Fibroblast of the conjunctiva (primary cell): ENCODE measurements around the gene NCKIPSD.

Experiments
- DNase-seq: peaks from one replicate; pipeline ENCODE4 v3.0.0-alpha.2; 2010; ENCODE audit warnings: low read depth

NCKIPSD gene

DNA sequence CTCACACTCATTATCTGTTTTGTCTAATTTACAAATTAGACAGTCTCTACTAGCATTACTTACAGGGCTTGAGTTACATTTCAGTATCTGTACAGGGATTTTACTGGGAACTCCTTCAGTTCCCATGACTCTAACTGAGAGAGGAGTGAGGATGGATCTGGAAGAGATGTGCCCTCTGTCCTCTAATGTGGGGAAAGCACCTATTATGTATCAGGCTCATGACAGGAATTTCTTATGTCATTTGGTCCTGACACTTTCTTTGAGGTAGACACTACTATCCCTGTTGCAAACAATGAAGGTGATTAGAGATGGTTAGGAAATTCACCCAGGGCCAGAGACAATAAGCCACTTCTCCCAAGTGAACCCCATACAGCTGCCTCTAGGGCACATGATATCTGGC lies 10.9 kb upstream of the NCKIPSD start:
- DNase-seq, result no peak

- no peak for DNase-seq
Observed at GRCh38 chr3:48696156-48696555, 10.4 kb upstream of the NCKIPSD start.

DNA sequence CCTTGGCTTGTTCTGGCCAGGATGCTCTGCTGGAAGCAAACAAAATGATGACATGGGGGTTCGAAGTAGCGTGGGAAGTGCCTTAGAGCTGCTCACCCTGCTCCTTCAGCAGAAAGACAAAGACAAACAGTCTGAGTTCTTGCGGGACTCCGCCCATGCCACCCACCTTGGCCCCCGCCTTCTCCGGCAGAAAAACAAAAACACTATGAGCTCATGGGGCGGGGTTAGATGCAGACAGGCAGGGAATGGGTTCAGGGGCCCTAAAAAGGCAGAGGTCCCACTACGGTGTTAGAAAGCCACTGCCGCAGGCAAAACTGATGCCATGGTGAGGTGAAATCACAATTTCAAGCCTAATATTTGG lies 9.7 kb upstream of the NCKIPSD start:
- peak; percentile 50 for DNase-seq

- DNase-seq, result peak; percentile 78
Observed at GRCh38 chr3:48694610-48695392, 9.1 kb upstream of the NCKIPSD start.

DNA sequence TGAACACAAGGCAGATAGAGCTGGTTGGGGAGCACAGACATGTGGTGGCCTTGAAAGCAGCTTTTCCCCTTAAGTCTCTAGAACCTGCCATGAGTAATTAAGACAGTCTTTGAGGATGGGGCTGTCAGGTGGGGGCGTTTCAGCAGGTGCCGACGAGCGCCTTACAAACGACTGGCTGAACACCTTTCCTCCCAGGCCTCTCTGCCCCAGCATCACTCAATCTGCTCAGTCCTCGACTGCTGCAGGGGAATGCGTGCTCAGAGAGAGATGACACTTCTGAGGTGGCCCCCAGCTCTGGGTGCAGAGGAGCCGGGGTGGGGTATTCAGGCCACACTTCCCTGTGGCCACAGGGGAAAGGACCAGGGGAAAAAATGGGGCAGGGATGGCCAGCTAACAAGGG lies 8.1 kb upstream of the NCKIPSD start:
- DNase-seq, result no peak

DNA sequence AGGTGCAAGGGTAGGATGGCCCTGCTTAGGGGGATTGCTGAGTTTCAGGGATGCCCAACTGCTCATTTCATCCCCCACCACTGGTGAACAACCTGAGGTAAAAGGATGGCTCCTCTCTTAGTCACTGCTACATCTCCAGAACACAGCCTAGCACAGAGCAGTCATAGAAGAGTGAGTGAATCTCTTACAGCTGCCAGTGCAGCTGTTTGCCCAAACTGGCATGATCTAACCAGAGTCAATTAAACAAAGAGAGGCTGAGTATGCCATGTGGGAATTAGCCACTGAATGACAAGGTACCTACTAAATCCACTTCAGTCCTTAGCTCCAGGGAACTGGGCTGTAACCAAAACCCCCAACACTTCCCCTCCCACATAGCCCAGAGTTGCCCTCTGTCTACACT lies 6.8 kb upstream of the NCKIPSD start:
- DNase-seq, result no peak

DNA sequence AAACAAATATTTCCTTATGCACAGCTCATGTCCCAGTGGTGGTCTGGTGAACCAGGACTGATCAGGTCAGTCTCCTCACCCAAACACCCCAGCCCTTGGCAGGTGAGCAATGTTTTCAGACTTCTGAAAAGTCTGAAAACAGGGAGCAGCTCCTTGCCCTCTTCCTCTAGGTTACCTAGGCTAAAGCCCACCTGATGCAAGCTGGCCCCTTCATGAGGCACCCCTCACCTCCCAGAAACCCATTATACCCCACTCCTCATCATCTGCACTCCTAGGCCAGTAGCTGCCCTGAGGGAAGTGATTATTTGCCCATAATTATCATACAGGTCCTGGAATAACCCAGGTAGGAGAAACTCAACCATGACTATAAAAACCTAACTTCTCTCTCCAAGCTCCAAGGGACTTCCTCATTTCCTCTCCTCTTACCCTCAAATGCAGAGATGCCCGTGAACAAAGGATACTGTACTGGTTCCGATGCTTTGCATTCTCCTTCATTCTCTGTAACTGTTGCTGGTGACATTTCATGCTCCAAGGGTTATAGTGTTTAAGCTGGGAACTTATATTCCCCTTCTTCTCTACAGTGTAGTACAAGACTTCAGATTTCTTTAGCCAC lies 5.2 kb upstream of the NCKIPSD start:
- DNase-seq, result no peak

DNA sequence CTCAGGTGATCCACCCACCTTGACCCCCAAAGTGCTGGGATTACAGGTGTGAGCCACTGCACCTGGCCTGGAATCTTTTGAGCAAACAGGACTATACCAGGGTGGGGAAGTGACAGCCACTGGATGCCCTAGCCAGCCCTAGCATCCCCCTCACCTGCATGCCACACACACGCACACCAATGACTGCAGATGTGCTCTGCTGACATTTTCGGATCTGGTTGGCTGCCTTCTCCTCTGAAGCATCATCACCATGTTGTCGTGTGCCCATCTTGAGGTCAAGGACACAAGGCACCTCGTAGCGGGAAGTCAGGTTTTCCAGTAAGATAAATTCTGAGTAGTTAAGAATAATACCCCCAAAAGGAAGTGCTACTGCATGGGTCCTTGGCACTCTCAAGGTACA lies 3.7 kb upstream of the NCKIPSD start:
- DNase-seq, result no peak

- no peak for DNase-seq
Observed at GRCh38 chr3:48688737-48689075, 3.0 kb upstream of the NCKIPSD start.

GRCh38 chr3:48688032-48688736 lies 2.5 kb upstream of the NCKIPSD start:
- DNase-seq, result no peak

GRCh38 chr3:48687220-48687678 lies 1.5 kb upstream of the NCKIPSD start:
- no peak for DNase-seq

DNA sequence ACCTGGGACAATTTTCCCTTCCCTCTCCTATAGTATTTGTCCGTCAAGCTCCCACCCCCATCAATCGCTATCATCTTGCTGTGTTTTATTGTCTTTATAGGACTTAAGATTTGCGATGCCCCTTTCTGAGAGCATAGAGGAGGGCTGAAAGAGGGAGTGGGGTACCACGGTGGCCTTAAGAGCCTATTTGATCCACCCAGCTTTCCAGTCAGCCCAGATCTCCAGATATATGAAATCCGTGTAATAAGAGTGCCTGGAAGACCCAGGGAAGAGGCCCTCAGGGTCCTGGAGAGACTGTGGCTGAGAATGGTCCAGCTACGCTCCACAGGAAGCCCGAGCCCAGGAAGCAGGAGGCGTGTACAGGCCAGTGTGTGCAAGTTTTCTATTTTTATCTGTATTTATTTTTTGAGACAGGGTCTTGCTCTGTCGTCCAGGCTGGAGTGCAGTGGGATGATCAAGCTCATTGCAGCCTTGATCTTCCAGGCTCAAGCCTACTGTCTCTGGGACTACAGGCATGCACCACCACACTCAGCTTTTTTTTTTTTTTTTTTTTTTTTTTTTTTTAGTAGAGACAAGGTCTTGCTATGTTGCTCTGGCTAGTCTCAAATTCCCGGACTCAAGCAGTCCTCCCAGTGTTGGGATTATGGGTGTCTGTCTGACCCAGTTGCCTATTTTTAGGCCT lies 964 bp upstream of the NCKIPSD start:
- DNase-seq, result no peak

DNA sequence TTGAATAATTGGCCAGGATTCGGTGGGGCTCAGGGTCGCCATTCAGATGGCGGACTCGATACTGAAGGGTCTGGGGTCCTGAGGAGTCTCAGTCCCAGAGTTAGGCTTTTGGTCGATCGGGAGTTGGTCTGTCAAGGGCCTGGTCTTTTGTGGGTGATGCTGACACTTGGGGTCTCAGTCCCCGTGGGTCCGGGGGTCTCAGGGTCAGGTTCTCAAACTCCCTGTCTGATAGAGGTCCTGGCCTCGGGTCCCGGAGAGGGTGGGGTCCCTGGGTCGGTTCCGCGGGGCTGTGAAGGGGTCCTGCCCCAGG lies 467 bp downstream of the NCKIPSD start:
- DNase-seq, result no peak

DNA sequence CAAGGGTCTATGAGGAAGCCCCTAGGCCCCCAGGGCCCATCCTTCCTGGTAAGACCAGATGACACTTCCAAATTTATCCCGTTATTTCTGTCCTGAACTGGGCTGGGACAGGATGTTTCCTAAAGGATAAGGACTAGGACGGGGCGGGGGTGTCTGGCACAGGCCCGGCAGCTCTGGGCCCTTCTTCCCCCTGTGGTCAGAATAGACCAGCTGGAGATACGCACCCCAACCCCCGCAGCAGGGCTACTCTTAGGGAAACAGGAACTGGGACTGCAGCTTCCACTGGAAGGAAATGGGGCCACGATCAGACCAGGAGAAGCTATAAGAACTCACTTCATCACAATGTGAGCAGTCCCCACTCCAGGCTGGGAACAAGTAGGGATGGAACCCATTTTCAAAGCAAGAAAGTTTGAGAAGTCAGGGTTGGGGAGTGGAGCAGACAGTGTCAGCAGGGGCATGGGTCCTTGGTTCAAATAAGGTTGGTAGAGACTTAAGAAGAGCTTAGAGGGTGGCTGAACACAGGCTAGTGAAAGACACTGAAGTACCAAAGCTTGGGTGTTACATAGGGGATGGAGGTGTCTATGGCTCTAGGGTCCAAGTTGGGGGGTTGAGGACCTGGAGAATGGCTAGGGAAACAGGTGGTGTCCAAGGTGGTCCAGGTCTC lies 1.1 kb downstream of the NCKIPSD start:
- DNase-seq, result no peak

- DNase-seq, result no peak
Observed at GRCh38 chr3:48684054-48684349, 1.7 kb downstream of the NCKIPSD start.

DNA sequence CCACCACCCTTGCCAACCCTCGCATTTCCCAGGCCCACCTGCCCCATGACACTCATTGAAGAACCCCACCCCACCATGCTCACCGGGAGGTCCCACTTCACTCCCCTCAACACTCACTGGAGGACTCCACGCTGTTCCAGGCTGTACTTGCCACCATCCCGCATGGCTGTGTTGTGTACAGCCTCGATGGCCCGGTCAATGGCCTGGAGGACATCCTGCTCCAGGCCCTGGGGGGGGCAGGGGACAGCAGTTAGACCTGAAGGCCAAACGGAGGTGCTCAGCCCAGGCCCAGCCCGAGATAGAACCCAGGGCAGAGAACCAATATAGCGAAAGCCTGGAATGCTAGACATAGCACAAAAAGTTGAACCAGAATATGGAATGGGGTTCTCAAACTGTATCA lies 2.9 kb downstream of the NCKIPSD start:
- DNase-seq, result no peak

GRCh38 chr3:48681974-48682610 lies 3.6 kb downstream of the NCKIPSD start:
- DNase-seq, result no peak

DNA sequence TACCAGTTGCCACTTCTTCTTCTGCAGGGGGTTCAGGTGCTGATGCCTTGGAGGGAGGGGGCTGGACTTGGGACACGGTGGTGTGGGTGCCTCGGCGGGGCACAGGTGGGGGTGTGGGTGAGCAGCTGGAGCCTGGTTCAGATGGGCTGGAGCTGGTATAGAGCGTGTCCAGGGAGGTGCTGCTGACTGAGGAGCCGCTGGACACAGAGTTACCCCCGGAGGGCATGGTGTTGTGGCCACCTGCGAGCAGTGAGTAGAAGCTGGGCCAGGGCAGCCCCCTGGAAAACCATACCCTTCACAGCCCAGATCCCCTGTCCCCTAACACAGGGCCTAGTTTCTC lies 4.2 kb downstream of the NCKIPSD start:
- no peak for DNase-seq

DNA sequence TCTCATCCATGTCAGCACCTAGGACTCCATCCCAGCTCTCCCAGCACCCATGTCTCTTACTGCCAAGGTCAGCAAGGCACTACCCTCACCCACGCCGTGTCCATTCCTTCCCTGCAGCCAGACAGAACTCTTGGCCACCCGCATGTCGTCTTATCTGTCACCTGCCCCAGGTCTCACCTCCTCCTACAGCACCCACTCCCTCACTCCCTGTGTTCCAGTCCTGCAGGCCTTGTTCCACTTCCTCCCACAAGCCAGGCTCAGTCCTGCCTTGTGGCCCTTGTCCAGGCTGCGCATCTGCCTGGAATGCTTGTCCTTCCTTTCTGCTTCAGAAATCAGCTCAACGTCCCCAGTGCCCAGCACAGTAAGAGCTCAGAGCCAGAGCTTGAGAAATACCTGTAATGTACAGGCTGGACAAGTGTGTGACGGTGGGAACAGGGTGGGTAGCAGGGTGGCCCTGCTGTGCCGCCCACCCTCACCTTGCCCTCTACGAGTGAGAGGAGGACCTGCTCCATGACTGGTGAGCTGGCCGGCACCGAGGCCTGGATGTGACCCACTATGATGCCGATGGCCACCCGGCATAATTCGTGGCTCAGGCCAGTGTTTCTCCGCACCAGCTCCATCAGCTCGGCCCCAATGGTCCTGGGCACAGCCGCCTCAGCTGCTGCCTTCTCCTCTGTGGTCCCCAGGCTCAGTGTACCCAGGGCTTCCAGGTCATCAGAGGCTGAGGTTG lies 4.7 kb downstream of the NCKIPSD start:
- DNase-seq, result no peak

GRCh38 chr3:48679411-48680391 lies 6.0 kb downstream of the NCKIPSD start:
- no peak for DNase-seq
